Parathyroid adenoma (tissue), 2 donors: ENCODE measurements around the gene CDK5R1.

Source experiments
- H2AFZ ChIP-seq: fragments of 300-600 bp; sonication (generic); one replicate; pipeline ENCODE4 v1.7.0; 2017; ENCODE audit warnings: antibody characterized with exemption, mild to moderate bottlenecking
- H3K27ac ChIP-seq: fragments of 300-600 bp; sonication (generic); one replicate; pipeline ENCODE4 v1.7.0; 2017
- H3K27me3 ChIP-seq: fragments of 300-600 bp; sonication (generic); one replicate; pipeline ENCODE4 v1.7.0; 2017; ENCODE audit warnings: low read length; ENCODE audit not compliant: control insufficient read depth, insufficient read depth
- H3K36me3 ChIP-seq: fragments of 300-600 bp; sonication (generic); one replicate; pipeline ENCODE4 v1.7.0; 2017; ENCODE audit warnings: low read length; ENCODE audit not compliant: control insufficient read depth, insufficient read depth
- H3K4me1 ChIP-seq: fragments of 300-600 bp; sonication (generic); one replicate; pipeline ENCODE4 v1.7.0; 2017; ENCODE audit warnings: control low read depth
- H3K4me2 ChIP-seq: fragments of 300-600 bp; sonication (generic); one replicate; pipeline ENCODE4 v1.7.0; 2017; ENCODE audit warnings: low read length
- H3K4me3 ChIP-seq: fragments of 300-600 bp; sonication (generic); one replicate; pipeline ENCODE4 v1.7.0; 2017; ENCODE audit warnings: low read depth, low read length
- H3K79me2 ChIP-seq: fragments of 300-600 bp; sonication (generic); one replicate; pipeline ENCODE4 v1.7.0; 2017; ENCODE audit warnings: control low read depth
- H3K9ac ChIP-seq: fragments of 300-600 bp; sonication (generic); one replicate; pipeline ENCODE4 v1.7.0; 2017; ENCODE audit warnings: mild to moderate bottlenecking
- H3K9me3 ChIP-seq: fragments of 300-600 bp; sonication (generic); one replicate; pipeline ENCODE4 v1.7.0; 2017; ENCODE audit warnings: low read length; ENCODE audit not compliant: control insufficient read depth
- TF ChIP-seq, protein P1 (sequence below): fragments of 300-600 bp; sonication (generic); IDR thresholded peaks from one replicate; pipeline ENCODE4 v1.7.0; 2017; ENCODE audit warnings: antibody characterized with exemption, mild to moderate bottlenecking
- donor health status: primary hyperparathyroidism.

CDK5R1 gene

GRCh38 chr17:32486111-32486700 is 587 bp upstream of the CDK5R1 start:
- H2AFZ ChIP-seq = peak overlapping the region; percentile 84
- H3K4me3 ChIP-seq = no peak overlapping the region
- H3K9ac ChIP-seq = no peak overlapping the region
- H3K9me3 ChIP-seq = no peaks in the 10 kb centered on the region
- peaks cover 2% of the 10 kb centered on the region for H3K4me1 ChIP-seq
- no peaks in the 10 kb centered on the region for H3K36me3 ChIP-seq
- H3K4me2 ChIP-seq = peak overlapping the region; percentile 68
- no peaks in the 10 kb centered on the region for H3K27me3 ChIP-seq
- TF ChIP-seq, protein P1, sequence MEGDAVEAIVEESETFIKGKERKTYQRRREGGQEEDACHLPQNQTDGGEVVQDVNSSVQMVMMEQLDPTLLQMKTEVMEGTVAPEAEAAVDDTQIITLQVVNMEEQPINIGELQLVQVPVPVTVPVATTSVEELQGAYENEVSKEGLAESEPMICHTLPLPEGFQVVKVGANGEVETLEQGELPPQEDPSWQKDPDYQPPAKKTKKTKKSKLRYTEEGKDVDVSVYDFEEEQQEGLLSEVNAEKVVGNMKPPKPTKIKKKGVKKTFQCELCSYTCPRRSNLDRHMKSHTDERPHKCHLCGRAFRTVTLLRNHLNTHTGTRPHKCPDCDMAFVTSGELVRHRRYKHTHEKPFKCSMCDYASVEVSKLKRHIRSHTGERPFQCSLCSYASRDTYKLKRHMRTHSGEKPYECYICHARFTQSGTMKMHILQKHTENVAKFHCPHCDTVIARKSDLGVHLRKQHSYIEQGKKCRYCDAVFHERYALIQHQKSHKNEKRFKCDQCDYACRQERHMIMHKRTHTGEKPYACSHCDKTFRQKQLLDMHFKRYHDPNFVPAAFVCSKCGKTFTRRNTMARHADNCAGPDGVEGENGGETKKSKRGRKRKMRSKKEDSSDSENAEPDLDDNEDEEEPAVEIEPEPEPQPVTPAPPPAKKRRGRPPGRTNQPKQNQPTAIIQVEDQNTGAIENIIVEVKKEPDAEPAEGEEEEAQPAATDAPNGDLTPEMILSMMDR = no peak
- H3K79me2 ChIP-seq = no peaks in the 10 kb centered on the region
- H3K27ac ChIP-seq = peak overlapping the region; percentile 71

GRCh38 chr17:32487473-32488176 is 832 bp downstream of the CDK5R1 start:
- H3K27ac ChIP-seq = no peak overlapping the region
- H3K36me3 ChIP-seq = no peaks in the 10 kb centered on the region
- H3K4me2 ChIP-seq = peak overlapping the region; percentile 64
- no peak overlapping the region for H3K9ac ChIP-seq
- no peaks in the 10 kb centered on the region for H3K9me3 ChIP-seq
- H3K79me2 ChIP-seq = no peaks in the 10 kb centered on the region
- peaks cover 2% of the 10 kb centered on the region for H3K4me1 ChIP-seq
- H2AFZ ChIP-seq = peak overlapping the region; percentile 95
- H3K4me3 ChIP-seq = peak overlapping the region; percentile 36
- no peaks in the 10 kb centered on the region for H3K27me3 ChIP-seq
- TF ChIP-seq, protein P1 = no peak

GRCh38 chr17:32488177-32488542 is 1.4 kb downstream of the CDK5R1 start:
- no peak overlapping the region for H3K4me2 ChIP-seq
- H3K9ac ChIP-seq = no peak overlapping the region
- peaks cover 2% of the 10 kb centered on the region for H3K4me1 ChIP-seq
- H2AFZ ChIP-seq = no peak overlapping the region
- no peaks in the 10 kb centered on the region for H3K27me3 ChIP-seq
- TF ChIP-seq, protein P1 = no peak
- H3K79me2 ChIP-seq = no peaks in the 10 kb centered on the region
- no peak overlapping the region for H3K4me3 ChIP-seq
- no peaks in the 10 kb centered on the region for H3K36me3 ChIP-seq
- H3K27ac ChIP-seq = no peak overlapping the region
- no peaks in the 10 kb centered on the region for H3K9me3 ChIP-seq

DNA sequence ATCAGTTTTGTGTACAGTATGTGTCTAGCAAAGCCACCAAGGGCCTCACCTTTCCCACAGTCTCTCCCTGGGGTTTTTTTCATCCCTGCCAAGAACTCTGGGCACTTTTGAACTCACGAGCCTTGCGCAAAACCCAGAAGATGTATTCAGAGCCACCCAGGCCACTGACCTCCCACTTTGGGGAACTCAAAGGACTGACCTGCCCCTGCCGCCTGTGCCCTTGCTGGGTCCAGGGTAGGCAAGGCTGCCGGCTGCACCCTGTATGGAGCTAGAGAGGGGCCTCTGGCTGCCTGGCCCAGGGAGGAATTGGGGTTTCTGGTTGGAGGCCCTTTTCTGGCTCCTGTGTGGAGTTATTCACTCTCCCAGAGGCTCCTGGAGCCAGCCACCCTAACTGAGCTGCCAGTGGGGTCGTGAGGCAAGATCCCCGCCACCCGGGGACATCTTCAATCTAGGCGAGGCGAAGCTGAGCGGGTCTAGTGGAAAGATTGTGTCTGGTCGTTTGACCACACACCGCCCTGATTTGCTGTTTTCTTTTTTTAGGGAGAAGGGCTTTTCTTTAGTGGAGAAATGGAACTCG is 1.9 kb downstream of the CDK5R1 start:
- no peak overlapping the region for H2AFZ ChIP-seq
- no peaks in the 10 kb centered on the region for H3K36me3 ChIP-seq
- H3K27ac ChIP-seq = no peak overlapping the region
- H3K79me2 ChIP-seq = no peaks in the 10 kb centered on the region
- H3K4me3 ChIP-seq = no peak overlapping the region
- H3K4me2 ChIP-seq = no peak overlapping the region
- no peak overlapping the region for H3K9ac ChIP-seq
- H3K27me3 ChIP-seq = no peaks in the 10 kb centered on the region
- peaks cover under 1% of the 10 kb centered on the region for H3K4me1 ChIP-seq
- TF ChIP-seq, protein P1 = no peak
- no peaks in the 10 kb centered on the region for H3K9me3 ChIP-seq
